KMS-11 (cell line): ENCODE data around the gene SAMD8.

Source experiments
- H2AFZ ChIP-seq: fragments of 200-600 bp; sonication (generic); 2 replicates; pipeline ENCODE4 v1.6.1; 2016; ENCODE audit warnings: antibody characterized with exemption, mixed run types, low read depth
- H3K27ac ChIP-seq: fragments of 200-600 bp; sonication (generic); 2 replicates; pipeline ENCODE4 v1.6.1; 2016; ENCODE audit warnings: mild to moderate bottlenecking, mixed run types
- H3K27me3 ChIP-seq: fragments of 200-600 bp; sonication (generic); 2 replicates; pipeline ENCODE4 v1.6.1; 2017; ENCODE audit warnings: mild to moderate bottlenecking, low read depth, mixed run types, moderate library complexity; ENCODE audit not compliant: insufficient read depth
- H3K36me3 ChIP-seq: fragments of 200-600 bp; sonication (generic); 2 replicates; pipeline ENCODE4 v1.6.1; 2017; ENCODE audit warnings: mild to moderate bottlenecking, mixed run types; ENCODE audit not compliant: insufficient read depth
- H3K4me1 ChIP-seq: fragments of 200-600 bp; sonication (generic); 2 replicates; pipeline ENCODE4 v1.6.1; 2016; ENCODE audit warnings: mild to moderate bottlenecking, low read depth, mixed run types; ENCODE audit not compliant: poor library complexity, severe bottlenecking
- H3K4me2 ChIP-seq: fragments of 200-600 bp; sonication (generic); 2 replicates; pipeline ENCODE4 v1.7.0; 2016; ENCODE audit warnings: mild to moderate bottlenecking, mixed run types
- H3K4me3 ChIP-seq: fragments of 200-600 bp; sonication (generic); IDR thresholded peaks from 2 replicates; pipeline ENCODE4 v1.6.1; 2017; ENCODE audit warnings: low read depth, low read length, mixed read lengths; ENCODE audit not compliant: insufficient read depth
- H3K79me2 ChIP-seq: fragments of 200-600 bp; sonication (generic); 2 replicates; pipeline ENCODE4 v1.6.1; 2016; ENCODE audit warnings: low read depth, mixed run types; ENCODE audit not compliant: insufficient read depth
- H3K9ac ChIP-seq: fragments of 200-600 bp; sonication (generic); 2 replicates; pipeline ENCODE4 v1.6.1; 2016; ENCODE audit warnings: mild to moderate bottlenecking, mixed run types
- H4K20me1 ChIP-seq: fragments of 200-600 bp; sonication (generic); 2 replicates; pipeline ENCODE4 v1.6.1; 2016; ENCODE audit warnings: mild to moderate bottlenecking, mixed run types; ENCODE audit not compliant: insufficient read depth
- CTCF ChIP-seq: fragments of 200-600 bp; sonication (generic); conservative IDR thresholded peaks from 2 replicates; pipeline ENCODE4 v1.6.1; 2017; ENCODE audit warnings: low read depth, mild to moderate bottlenecking, antibody characterized with exemption, low read length, moderate library complexity, mixed read lengths

Gene SAMD8

GRCh38 chr10:75108684-75109458, 2.6 kb upstream of the SAMD8 start:
- no peaks in the 10 kb centered on the region for H3K36me3 ChIP-seq
- H2AFZ ChIP-seq: peak overlapping the region; percentile 77; the same call in 1 of the 2 replicates
- H3K79me2 ChIP-seq: peaks cover 20% of the 10 kb centered on the region; the same call in 1 of the 2 replicates
- no peaks in the 10 kb centered on the region for H3K27me3 ChIP-seq
- no peak overlapping the region for H3K4me3 ChIP-seq
- H4K20me1 ChIP-seq: no peaks in the 10 kb centered on the region
- no peak overlapping the region for H3K27ac ChIP-seq
- no peak overlapping the region for H3K9ac ChIP-seq
- peak; percentile 60 for TF ChIP-seq CTCF
- no peak overlapping the region for H3K4me2 ChIP-seq
- H3K4me1 ChIP-seq: peaks cover 33% of the 10 kb centered on the region

GRCh38 chr10:75109459-75109778, 2.0 kb upstream of the SAMD8 start:
- H3K27ac ChIP-seq: no peak overlapping the region
- no peak for TF ChIP-seq CTCF

GRCh38 chr10:75110006-75110632, 1.3 kb upstream of the SAMD8 start:
- peaks cover 40% of the 10 kb centered on the region for H3K4me1 ChIP-seq
- no peaks in the 10 kb centered on the region for H4K20me1 ChIP-seq
- H2AFZ ChIP-seq: peak overlapping the region; percentile 77
- no peak overlapping the region for H3K4me3 ChIP-seq
- H3K27ac ChIP-seq: peak overlapping the region; percentile 80; the same call in 1 of the 2 replicates
- H3K9ac ChIP-seq: peak overlapping the region; percentile 67; the same call in 1 of the 2 replicates
- no peak for TF ChIP-seq CTCF
- peak overlapping the region; percentile 51 for H3K4me2 ChIP-seq
- H3K27me3 ChIP-seq: no peaks in the 10 kb centered on the region
- H3K36me3 ChIP-seq: no peaks in the 10 kb centered on the region
- H3K79me2 ChIP-seq: peaks cover 32% of the 10 kb centered on the region

More at GRCh38 chr10:75109459-75109778, 2.0 kb upstream of the SAMD8 start:
- H3K79me2 ChIP-seq: peaks cover 25% of the 10 kb centered on the region; the same call in 1 of the 2 replicates
- peaks cover 35% of the 10 kb centered on the region for H3K4me1 ChIP-seq
- no peaks in the 10 kb centered on the region for H3K36me3 ChIP-seq
- H4K20me1 ChIP-seq: no peaks in the 10 kb centered on the region
- H3K4me2 ChIP-seq: 0 out of 2 replicates have a peak overlapping the region, but pooled peaks have one; percentile 51
- H3K27me3 ChIP-seq: no peaks in the 10 kb centered on the region
- peak overlapping the region; percentile 77; the same call in 1 of the 2 replicates for H2AFZ ChIP-seq
- H3K9ac ChIP-seq: no peak overlapping the region
- H3K4me3 ChIP-seq: no peak overlapping the region

- 0 out of 2 replicates have a peak, but pooled peaks have one; percentile 15 for TF ChIP-seq CTCF
- Histone ChIP-seq H3K27ac (peak overlapping the region; percentile 80), H3K27me3 (no peaks in the 10 kb centered on the region), H3K79me2 (peaks cover 36% of the 10 kb centered on the region), H3K36me3 (no peaks in the 10 kb centered on the region), H4K20me1 (no peaks in the 10 kb centered on the region), H3K9ac (peak overlapping the region; percentile 67), H2AFZ (peak overlapping the region; percentile 77), H3K4me3 (no peak overlapping the region), H3K4me1 (peaks cover 44% of the 10 kb centered on the region), H3K4me2 (peak overlapping the region; percentile 95)
Observed at GRCh38 chr10:75111907-75112679, 637 bp downstream of the SAMD8 start.
